GM12865 (cell line): ENCODE results near the gene PIP4K2A.
"Not testable (repeated sequence)": the region's sequence is repeated elsewhere in the genome, so short reads cannot be mapped to it uniquely, and the experiment has no call there.

Experiments
- DNase-seq: peaks from one replicate; pipeline ENCODE4 v3.0.0; 2010; ENCODE audit warnings: low read depth
- H3K4me3 ChIP-seq: 2 replicates; pipeline ENCODE4 v1.5.1; 2011; ENCODE audit warnings: mild to moderate bottlenecking, low read depth, low read length, control low read depth
- CTCF ChIP-seq: IDR thresholded peaks from 2 replicates; pipeline ENCODE4 v1.5.1; 2011; ENCODE audit warnings: low read length, control low read depth, low read depth, inconsistent platforms; ENCODE audit not compliant: insufficient read depth; ENCODE audit errors: missing control alignments

The PIP4K2A gene

GRCh38 chr10:22505911-22506685, 208.3 kb downstream of the PIP4K2A start:
- H3K4me3 ChIP-seq, result no peak overlapping the region
- peak; percentile 34 for DNase-seq
- no peak for TF ChIP-seq CTCF

GRCh38 chr10:22504766-22505165, 209.6 kb downstream of the PIP4K2A start:
- no peak for DNase-seq
- no peak overlapping the region for H3K4me3 ChIP-seq
- TF ChIP-seq CTCF, result no peak

DNA sequence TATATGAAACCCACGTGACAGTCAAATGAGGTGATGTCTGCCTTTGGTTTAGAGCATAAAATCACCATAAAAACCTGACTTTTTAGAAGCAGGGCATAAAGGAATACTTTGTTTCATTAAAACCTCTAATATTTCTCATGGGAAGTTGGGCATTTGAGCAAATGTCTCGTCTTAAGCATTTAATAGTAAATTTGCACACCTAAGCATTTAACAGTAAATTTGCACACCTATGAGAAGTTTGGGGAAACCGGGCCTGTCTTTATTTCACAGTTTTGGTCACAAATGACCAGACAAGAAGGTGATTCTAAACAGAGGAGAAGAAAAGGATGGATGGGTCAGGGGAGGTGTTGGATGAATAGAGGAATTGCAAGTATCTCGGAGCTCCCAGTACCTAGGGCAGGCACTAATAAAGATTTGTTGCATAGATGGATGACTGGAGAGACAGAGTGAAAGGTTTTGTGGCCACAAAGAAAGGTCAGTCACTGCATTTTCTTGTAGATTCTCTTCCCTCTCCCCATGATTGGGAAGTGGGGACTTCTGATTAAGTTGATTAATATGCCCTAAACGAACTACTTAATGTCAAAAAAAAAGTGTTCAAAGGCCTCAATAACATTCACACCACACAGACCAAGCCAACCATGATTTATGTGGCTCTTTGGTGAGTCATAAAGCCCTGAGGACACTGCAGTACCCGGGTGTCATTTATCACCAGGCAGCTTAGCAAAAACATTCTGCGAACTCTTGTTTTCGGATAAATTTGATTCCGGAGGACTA, 210.9 kb downstream of the PIP4K2A start:
- H3K4me3 ChIP-seq, result no peak overlapping the region
- DNase-seq, result no peak
- TF ChIP-seq CTCF, result no peak

GRCh38 chr10:22501863-22502262, 212.5 kb downstream of the PIP4K2A start:
- no peak for DNase-seq
- no peak overlapping the region for H3K4me3 ChIP-seq
- no peak for TF ChIP-seq CTCF

- DNase-seq, result no peak
- H3K4me3 ChIP-seq, result no peak overlapping the region
- no peak for TF ChIP-seq CTCF
Observed at GRCh38 chr10:22501413-22501812, 213.0 kb downstream of the PIP4K2A start.

DNA sequence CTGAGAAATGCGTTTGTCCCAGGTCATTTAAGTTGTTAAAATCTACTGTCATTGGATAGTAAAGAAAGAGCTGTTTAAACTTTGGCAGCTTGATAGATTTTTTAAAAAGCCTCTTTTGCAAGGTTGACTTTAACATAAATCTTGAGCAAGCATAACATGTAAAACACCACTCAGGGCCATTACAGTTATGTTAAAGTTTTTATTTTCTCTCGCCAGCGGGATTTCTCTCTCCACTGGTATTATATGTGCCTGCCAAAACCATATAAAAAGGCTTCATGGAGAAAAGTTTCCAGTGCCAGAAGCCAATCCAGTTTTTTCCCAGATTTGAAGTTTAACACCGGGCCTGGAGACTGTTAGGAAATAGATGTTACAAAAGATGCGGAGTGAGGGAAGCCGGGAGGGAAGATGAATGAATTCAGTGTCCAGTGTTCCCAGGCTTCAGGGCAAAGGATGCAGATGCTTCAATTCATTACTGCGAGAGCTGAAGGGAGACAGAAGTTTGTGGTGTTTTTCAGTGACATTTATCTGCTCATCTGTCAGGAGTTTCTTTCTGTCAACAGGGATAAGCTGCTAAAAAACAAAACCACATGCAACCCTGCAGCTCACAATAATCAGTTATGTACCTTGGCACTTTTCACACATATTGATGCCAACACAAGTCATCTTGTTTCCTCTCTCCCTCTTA, 213.6 kb downstream of the PIP4K2A start:
- DNase-seq, result no peak
- H3K4me3 ChIP-seq, result no peak overlapping the region
- no peak for TF ChIP-seq CTCF

DNA sequence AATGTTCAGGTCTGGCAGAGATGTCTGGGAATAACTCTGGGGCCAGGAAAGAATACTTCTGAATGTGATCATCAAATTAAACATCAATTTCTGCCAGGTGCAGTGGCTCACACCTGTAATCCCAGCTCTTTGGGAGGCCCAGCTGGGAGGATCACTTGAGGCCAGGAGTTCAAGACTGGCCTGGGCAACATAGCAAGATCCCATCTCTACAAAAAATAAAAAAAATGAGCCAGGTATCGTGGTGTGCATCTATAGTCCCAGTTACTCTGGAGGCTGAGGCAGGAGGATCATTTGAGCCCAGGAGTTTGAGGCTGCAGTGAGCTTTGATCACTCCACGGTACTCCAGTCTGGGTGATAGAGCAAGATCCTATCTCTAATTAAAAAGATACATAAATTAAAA, 214.4 kb downstream of the PIP4K2A start:
- DNase-seq, H3K4me3 ChIP-seq: not testable (repeated sequence)
